ENCODE data around the gene CERS5.

GRCh38 chr12:50212071-50212467 lies 44.9 kb upstream of the CERS5 start:
- TF ChIP-seq FOXA1 (IDR thresholded peaks at IDR 0.05) (no peak), ZNF384 (IDR thresholded peaks at IDR 0.05) (no peak), FOXK2 (IDR thresholded peaks at IDR 0.05) (no peak), SUZ12 (IDR thresholded peaks at IDR 0.05) (no peak), SP1 (IDR thresholded peaks at IDR 0.05) (no peak), BHLHE40 (IDR thresholded peaks at IDR 0.05; ENCODE audit: borderline replicate concordance) (no peak), NFRKB (IDR thresholded peaks at IDR 0.05) (no peak)

All from HEK293T (cell line).